Prostate gland (tissue), 2 donors: ENCODE data around the gene KLHDC4. TPM values are rescaled to one million over a fixed set of nuclear protein-coding genes. Genes with fewer than 3 reads are reported as not detected.

ENCODE experiments used
- DNase-seq: peaks from one replicate; pipeline ENCODE4 v3.0.0-alpha.2; 2019; ENCODE audit warnings: low spot score
- H3K27ac ChIP-seq, 2 donors: fragments of 200-600 bp; sonication (generic); 2 replicates each; pipeline ENCODE4 v1.5.1; 2017 to 2019
- H3K27me3 ChIP-seq: fragments of 200-600 bp; sonication (generic); replicated peaks from 2 replicates; pipeline ENCODE4 v1.5.1; 2019; ENCODE audit not compliant: insufficient read depth
- H3K36me3 ChIP-seq, 2 donors: fragments of 200-600 bp; sonication (generic); 1 replicate in 1 of 2; 2 replicates in 1 of 2; pipeline versions ENCODE4 v1.5.1 to v1.8.1; 2017 to 2019
- H3K4me1 ChIP-seq: fragments of 200-600 bp; sonication (generic); replicated peaks from 2 replicates; pipeline ENCODE4 v1.5.1; 2019
- H3K4me3 ChIP-seq, 2 donors: fragments of 200-600 bp; sonication (generic); 2 replicates each; pipeline ENCODE4 v1.5.1; 2017 to 2019
- H3K9me3 ChIP-seq: fragments of 200-600 bp; sonication (generic); 2 replicates; pipeline ENCODE4 v1.5.1; 2017
- POLR2A ChIP-seq: fragments of 450-650 bp; IDR thresholded peaks from one replicate; pipeline ENCODE4 v1.6.1; 2016; ENCODE audit warnings: antibody characterized with exemption, mild to moderate bottlenecking
- POLR2AphosphoS5 ChIP-seq: sonication (generic); formaldehyde crosslinking; IDR thresholded peaks from one replicate; pipeline ENCODE4 v1.6.1; 2017; ENCODE audit warnings: antibody characterized with exemption
- WGBS: methylation state at CpG from one replicate; pipeline ENCODE4 v1.1.5; 2018; 5-methylcytosine and 5-hydroxymethylcytosine counted together
- intact Hi-C: fragments of 100-400 bp; cut with DNase I; formaldehyde crosslinking; loops from one replicate; pipeline ENCODE4 v1.14.2; 2022
- total RNA-seq, 2 donors: library from RNA; depleted of rRNA; stranded (reverse); fragments of >200 nt; gene quantifications; one replicate each; pipeline ENCODE4 v1.1.0, GENCODE V29; 2016
- TF ChIP-seq, protein P1 (sequence below), 4 experiments: fragments of 200-600 bp in 2 of 4; fragments of 450-650 bp in 2 of 4; sonication (generic) in 2 of 4; IDR thresholded peaks; 1 replicate in 3 of 4; 2 replicates in 1 of 4; pipeline ENCODE4 v1.5.1; 2016 to 2019; ENCODE audit warnings: antibody characterized with exemption in 4 of 4, mild to moderate bottlenecking in 2 of 4, moderate library complexity in 2 of 4

The KLHDC4 gene
- total RNA-seq, 2 donors from 2014 or later: 28.2 to 56.4 TPM

DNA sequence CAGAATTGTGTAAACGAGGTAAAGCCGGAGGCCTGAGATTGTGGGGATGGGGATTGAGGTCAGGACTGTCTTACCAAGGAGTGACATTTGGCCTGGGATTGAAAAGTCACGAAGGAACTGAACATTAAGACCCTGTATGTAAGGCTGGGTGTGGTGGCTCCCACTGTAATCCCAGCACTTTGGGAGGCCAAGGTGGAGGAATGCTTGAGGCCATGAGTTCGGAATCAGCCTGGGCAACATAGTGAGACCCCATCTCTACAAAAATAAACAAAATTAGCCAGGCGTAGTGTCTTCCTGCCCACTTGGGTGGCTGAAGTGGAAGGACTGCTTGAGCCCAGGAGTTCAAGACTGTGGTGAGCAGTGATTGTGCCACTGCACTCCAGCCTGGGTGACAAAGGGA is 88.0 kb downstream of the KLHDC4 start:
- Histone ChIP-seq H3K4me3 (no peak overlapping the region), H3K27me3 (no peaks in the 10 kb centered on the region), H3K27ac (no peak overlapping the region), H3K36me3 (no peaks in the 10 kb centered on the region), H3K9me3 (no peaks in the 10 kb centered on the region), H3K4me1 (no peaks in the 10 kb centered on the region)
- intact Hi-C loops: no loop called here
- no peak for DNase-seq
- TF ChIP-seq POLR2AphosphoS5 (no peak), POLR2A (no peak)
- TF ChIP-seq, protein P1, sequence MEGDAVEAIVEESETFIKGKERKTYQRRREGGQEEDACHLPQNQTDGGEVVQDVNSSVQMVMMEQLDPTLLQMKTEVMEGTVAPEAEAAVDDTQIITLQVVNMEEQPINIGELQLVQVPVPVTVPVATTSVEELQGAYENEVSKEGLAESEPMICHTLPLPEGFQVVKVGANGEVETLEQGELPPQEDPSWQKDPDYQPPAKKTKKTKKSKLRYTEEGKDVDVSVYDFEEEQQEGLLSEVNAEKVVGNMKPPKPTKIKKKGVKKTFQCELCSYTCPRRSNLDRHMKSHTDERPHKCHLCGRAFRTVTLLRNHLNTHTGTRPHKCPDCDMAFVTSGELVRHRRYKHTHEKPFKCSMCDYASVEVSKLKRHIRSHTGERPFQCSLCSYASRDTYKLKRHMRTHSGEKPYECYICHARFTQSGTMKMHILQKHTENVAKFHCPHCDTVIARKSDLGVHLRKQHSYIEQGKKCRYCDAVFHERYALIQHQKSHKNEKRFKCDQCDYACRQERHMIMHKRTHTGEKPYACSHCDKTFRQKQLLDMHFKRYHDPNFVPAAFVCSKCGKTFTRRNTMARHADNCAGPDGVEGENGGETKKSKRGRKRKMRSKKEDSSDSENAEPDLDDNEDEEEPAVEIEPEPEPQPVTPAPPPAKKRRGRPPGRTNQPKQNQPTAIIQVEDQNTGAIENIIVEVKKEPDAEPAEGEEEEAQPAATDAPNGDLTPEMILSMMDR (IDR thresholded peaks at IDR 0.05): no peak
- WGBS: 83% methylated on average over 5 of the region's 5 CpGs

DNA sequence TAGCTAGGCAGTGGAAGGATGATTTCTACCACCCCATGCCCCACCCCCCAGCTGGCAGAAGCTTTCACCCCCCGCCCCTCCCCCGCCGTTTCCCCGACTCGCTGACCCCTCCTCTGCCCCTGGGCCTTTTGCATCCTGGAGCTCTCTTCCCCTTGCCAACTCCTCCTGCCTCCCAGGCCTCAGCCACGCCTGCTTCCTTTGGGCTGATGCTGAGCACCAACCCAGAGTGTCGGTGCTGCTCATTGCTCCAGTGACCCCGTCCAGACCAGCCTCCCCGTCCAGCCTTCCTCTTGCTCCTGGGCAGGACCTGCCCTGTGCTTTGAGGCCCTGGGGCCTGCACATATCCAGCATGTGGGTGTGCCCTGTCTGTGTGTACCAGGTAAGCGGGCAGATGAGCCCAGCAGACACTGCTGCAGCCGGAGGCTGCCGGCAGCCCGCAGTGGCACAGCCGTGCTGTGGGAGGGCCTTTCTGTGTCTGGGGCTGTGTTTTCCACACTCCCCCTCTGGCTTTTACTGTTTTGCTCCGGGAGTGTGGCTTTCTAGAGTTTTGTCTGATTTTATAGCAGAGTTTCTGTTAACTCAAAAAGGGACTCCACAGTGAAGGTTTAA is 90.6 kb downstream of the KLHDC4 start:
- Histone ChIP-seq H3K4me3 (no peak overlapping the region), H3K4me1 (no peaks in the 10 kb centered on the region), H3K9me3 (no peaks in the 10 kb centered on the region), H3K27ac (no peak overlapping the region), H3K36me3 (no peaks in the 10 kb centered on the region), H3K27me3 (no peaks in the 10 kb centered on the region)
- DNase-seq: no peak
- WGBS: 28% methylated on average over 15 of the region's 15 CpGs
- intact Hi-C loops: no loop called here
- TF ChIP-seq POLR2A (no peak), POLR2AphosphoS5 (no peak)
- TF ChIP-seq, protein P1 (IDR thresholded peaks at IDR 0.05): no peak

DNA sequence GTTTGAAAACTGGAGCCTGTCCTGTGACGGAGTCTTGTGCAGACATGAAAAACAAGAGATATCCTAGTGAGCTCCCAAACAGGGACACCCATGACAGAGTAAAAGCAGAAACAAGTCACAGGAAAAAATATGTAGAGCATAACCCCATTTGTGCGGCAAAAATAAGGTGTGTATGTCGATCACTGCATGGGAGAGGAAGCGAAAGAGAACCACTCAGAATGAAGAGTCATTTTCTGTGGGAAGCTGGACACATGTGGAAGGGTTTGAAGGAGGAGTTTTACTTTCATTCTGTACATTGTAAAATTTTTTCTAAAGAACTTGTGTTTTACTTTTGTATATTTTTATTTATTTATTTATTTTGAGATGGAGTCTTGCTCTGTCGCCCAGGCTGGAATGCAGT is 91.4 kb downstream of the KLHDC4 start:
- Histone ChIP-seq H3K9me3 (no peaks in the 10 kb centered on the region), H3K27ac (no peak overlapping the region), H3K36me3 (no peaks in the 10 kb centered on the region), H3K4me1 (no peaks in the 10 kb centered on the region), H3K4me3 (no peak overlapping the region), H3K27me3 (no peaks in the 10 kb centered on the region)
- 90% methylated on average over 5 of the region's 5 CpGs for WGBS
- DNase-seq: no peak
- TF ChIP-seq POLR2A (no peak), POLR2AphosphoS5 (no peak)
- TF ChIP-seq, protein P1 (IDR thresholded peaks at IDR 0.05): no peak
- intact Hi-C loops: no loop called here

DNA sequence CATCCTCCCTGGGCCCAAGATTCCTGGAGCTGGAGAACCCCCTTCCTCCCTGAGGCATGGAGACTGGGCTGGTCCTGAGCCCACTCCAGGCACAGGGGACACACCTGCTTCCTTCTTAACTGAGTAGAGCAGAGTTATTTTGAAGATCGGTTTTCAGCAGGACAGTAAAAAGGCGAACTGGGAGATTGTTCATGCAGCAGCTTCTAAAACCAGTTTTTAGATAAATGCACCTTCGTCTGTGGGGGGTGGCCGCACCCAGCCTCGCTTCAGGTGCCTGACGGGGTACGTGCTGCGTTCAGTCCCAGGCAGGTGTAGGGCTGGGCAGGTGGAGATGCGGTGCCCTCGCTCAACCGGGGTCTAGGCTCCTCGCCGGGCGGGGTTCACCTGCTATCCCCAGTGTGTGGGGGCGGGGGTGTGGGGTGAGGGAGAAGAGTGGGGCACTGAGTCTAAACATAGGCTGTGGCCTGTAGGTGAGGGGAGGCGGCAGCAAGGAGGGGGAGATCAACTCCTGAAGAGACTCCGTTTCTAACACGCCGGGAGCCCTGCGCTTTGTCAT is 94.0 kb downstream of the KLHDC4 start:
- Histone ChIP-seq H3K9me3 (no peaks in the 10 kb centered on the region), H3K36me3 (no peaks in the 10 kb centered on the region), H3K4me3 (no peak overlapping the region), H3K27me3 (no peaks in the 10 kb centered on the region), H3K27ac (no peak overlapping the region), H3K4me1 (no peaks in the 10 kb centered on the region)
- intact Hi-C loops: no loop called here
- TF ChIP-seq POLR2A (no peak), POLR2AphosphoS5 (no peak)
- TF ChIP-seq, protein P1 (IDR thresholded peaks at IDR 0.05): no peak
- WGBS: 78% methylated on average over 20 of the region's 20 CpGs
- DNase-seq: no peak

DNA sequence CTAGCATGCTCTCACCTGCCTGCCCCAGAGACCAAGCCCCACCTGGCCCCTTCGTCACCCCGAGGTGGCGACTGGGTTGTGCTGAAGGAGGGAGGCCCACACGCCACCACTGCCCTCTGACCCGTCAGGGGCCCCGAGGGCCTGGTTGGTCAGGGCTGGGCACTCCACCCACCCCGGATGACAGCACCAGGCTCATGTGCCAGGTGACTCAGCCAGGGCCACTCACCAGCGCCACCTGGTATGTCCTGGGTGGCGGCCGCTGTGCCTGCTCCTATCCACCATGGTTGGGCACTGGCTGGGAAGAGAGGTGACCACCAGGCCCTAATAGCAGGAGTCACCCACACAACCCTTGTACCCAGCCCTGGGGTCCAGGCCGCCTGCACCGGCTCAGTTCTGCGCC is 94.6 kb downstream of the KLHDC4 start:
- Histone ChIP-seq H3K4me1 (no peaks in the 10 kb centered on the region), H3K27ac (no peak overlapping the region), H3K36me3 (no peaks in the 10 kb centered on the region), H3K4me3 (no peak overlapping the region), H3K9me3 (no peaks in the 10 kb centered on the region), H3K27me3 (no peaks in the 10 kb centered on the region)
- 83% methylated on average over 10 of the region's 13 CpGs for WGBS
- intact Hi-C loops: no loop called here
- DNase-seq: no peak
- no peak for TF ChIP-seq POLR2AphosphoS5
- TF ChIP-seq POLR2A: no peak
- TF ChIP-seq, protein P1 (IDR thresholded peaks at IDR 0.05): no peak
